ENCODE data around the gene ANO7. TPM values are rescaled to one million over a fixed set of nuclear protein-coding genes. Genes with fewer than 3 reads are reported as not detected.

The ANO7 gene
- total RNA-seq: 100 to 1,000 TPM; 140 to 187 TPM

DNA sequence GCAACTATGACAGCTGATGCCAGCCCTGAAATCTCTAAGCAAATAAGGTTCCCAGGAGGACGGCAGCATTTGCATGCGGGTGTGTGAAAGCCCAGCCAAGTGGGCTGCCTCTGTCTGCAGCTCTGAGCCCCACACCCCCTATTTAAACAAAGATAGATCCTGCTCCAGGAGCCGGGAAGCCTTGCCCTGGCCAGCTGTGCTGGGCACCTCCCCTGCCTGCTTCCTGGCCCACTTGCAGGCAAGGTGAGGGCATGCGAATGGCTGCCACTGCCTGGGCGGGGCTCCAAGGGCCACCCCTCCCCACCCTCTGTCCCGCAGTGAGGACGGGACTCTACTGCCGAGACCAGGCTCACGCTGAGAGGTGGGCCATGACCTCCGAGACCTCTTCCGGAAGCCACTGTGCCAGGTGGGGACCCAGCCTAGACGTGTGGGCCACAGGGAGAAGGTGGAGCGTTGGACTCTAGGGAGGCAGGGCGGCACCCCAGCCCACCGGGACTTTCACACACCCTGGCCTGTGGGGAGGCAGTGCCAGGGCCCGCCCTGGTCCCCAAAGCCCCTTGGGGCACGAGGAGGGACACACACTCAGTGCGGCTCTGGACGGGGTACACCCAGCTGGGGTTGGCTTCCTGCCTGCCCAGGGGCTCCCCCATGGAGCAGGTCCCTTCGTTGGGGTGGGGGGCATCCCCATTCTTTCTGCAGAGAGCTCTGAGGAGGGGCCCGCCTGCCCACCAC is at the start of gene ANO7:
TSS of gene ANO7 (plus strand) at position 317 of the 732 bp plus-strand sequence. CDS start 1,387 bp downstream, outside the sequence.
- DNase-seq (ENCODE audit: low spot score): peak; percentile 83
- 58% methylated on average over 20 of the region's 21 CpGs for WGBS
- Histone ChIP-seq H3K4me1 (replicated peaks) (peaks cover 9% of the 10 kb centered on the region), H3K9me3 (no peaks in the 10 kb centered on the region), H3K27ac (peak within 1 kb of the TSS; percentile 76 to 85), H3K4me3 (peak within 1 kb of the TSS; percentile 24 to 47), H3K36me3 (no peaks in the 10 kb centered on the region), H3K27me3 (replicated peaks; ENCODE audit: insufficient read depth) (no peaks in the 10 kb centered on the region)
- no peak for TF ChIP-seq POLR2A (IDR thresholded peaks at IDR 0.05)
- TF ChIP-seq CTCF (IDR thresholded peaks at IDR 0.05): peak in 1 of 4 experiments; percentile 22
- peak; percentile 67 for TF ChIP-seq POLR2AphosphoS5 (IDR thresholded peaks at IDR 0.05)
- intact Hi-C loops (cut with DNase I): no loop called here

DNA sequence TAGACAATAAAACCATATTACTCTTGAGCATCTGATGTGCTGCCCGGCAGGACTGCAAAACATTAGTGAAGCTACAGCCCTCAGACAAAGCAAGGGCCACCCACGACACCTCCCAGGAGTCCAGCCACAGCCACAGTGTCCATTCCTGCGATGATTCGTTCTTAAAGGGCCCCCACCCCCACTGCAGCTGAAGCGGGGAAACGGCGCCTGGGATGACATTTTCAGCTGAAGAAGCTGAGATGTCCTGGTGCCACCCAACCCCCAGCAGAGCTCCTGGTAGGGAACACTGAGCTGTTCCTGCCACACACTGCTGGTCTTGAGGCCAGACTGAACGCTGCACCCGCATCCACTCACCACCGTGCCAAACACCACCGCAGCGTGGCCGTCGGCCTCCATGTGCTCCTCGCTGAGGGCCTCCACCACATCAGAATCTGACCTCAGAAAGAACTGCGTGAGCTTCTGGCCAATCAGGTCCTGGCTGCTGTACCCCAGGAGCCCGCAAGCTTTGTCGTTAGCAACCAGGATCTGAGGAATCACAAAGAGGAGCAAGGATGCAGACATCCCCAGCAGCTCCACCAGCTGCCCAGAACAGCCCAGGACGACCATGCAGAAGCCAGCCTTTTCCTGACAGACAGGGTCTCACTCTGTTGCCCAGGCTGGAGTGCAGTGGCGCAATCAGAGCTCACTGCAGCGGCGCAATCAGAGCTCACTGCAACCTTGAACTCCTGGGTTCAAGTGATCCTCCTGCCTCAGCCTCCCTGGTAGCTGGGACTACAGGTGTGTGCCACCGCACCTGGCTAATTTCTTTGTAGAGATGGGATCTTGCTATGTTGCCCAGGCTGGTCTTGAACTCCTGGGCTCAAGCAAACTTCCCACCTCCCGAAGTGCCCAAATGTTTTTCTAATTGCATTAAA is 48.7 kb upstream of the ANO7 start:
- Histone ChIP-seq H3K4me3 (no peak overlapping the region), H3K27ac (no peak overlapping the region), H3K36me3 (peaks cover 0 to 4% of the 10 kb centered on the region in 2 donors), H3K9me3 (no peaks in the 10 kb centered on the region), H3K27me3 (replicated peaks; ENCODE audit: insufficient read depth) (no peaks in the 10 kb centered on the region), H3K4me1 (replicated peaks) (no peaks in the 10 kb centered on the region)
- DNase-seq (ENCODE audit: low spot score): no peak
- WGBS: 92% methylated on average over 24 of the region's 24 CpGs
- intact Hi-C loops (cut with DNase I): no loop called here
- TF ChIP-seq POLR2A (IDR thresholded peaks at IDR 0.05): no peak
- TF ChIP-seq CTCF (IDR thresholded peaks at IDR 0.05): no peak
- no peak for TF ChIP-seq POLR2AphosphoS5 (IDR thresholded peaks at IDR 0.05)

DNA sequence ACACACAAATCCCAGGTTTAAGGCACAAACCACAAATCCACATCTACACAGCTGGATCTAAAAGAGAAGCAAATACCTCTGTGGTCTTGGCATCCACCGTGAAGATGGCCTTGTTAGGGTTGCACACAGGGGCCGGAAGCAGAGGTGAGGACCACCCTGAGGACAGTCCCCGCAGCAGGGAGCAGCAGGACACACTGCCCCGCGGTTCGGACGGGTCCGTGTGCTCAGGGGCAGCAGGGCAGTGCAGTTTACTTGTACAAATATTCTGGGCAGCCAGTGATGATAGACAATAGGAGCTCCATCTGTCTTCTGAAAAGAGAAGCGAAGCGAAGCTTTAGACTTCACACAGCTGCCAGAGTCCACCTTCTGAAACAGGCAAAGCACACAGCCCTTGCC is 48.0 kb upstream of the ANO7 start:
- H3K27me3 ChIP-seq (replicated peaks; ENCODE audit: insufficient read depth): no peaks in the 10 kb centered on the region
- WGBS: 96% methylated on average over 10 of the region's 10 CpGs

GRCh38 chr2:241141214-241141770 is 47.2 kb upstream of the ANO7 start:
- 94% methylated on average over 14 of the region's 14 CpGs for WGBS

More for the DNA sequence above, 48.0 kb upstream of the ANO7 start:
- H3K9me3 ChIP-seq: no peaks in the 10 kb centered on the region
- no peak overlapping the region for H3K4me3 ChIP-seq
- TF ChIP-seq POLR2A (IDR thresholded peaks at IDR 0.05) (no peak), CTCF (IDR thresholded peaks at IDR 0.05) (no peak), POLR2AphosphoS5 (IDR thresholded peaks at IDR 0.05) (no peak)
- DNase-seq (ENCODE audit: low spot score): no peak
- no peaks in the 10 kb centered on the region for H3K4me1 ChIP-seq (replicated peaks)
- H3K36me3 ChIP-seq: peaks cover 0 to 4% of the 10 kb centered on the region in 2 donors
- H3K27ac ChIP-seq: no peak overlapping the region
- intact Hi-C loops (cut with DNase I): no loop called here

More at GRCh38 chr2:241141214-241141770, 47.2 kb upstream of the ANO7 start:
- no peak overlapping the region for H3K4me3 ChIP-seq
- H3K36me3 ChIP-seq: peaks cover 0 to 4% of the 10 kb centered on the region in 2 donors
- TF ChIP-seq POLR2AphosphoS5 (IDR thresholded peaks at IDR 0.05) (no peak), POLR2A (IDR thresholded peaks at IDR 0.05) (no peak), CTCF (IDR thresholded peaks at IDR 0.05) (no peak)
- no peaks in the 10 kb centered on the region for H3K27me3 ChIP-seq (replicated peaks; ENCODE audit: insufficient read depth)
- intact Hi-C loops (cut with DNase I): no loop called here
- no peaks in the 10 kb centered on the region for H3K4me1 ChIP-seq (replicated peaks)
- no peak overlapping the region for H3K27ac ChIP-seq
- H3K9me3 ChIP-seq: no peaks in the 10 kb centered on the region
- DNase-seq (ENCODE audit: low spot score): no peak

All from prostate gland (tissue), 2 donors.